ENCODE results near the gene FAM180B.
"Not testable (repeated sequence)": the region's sequence is repeated elsewhere in the genome, so short reads cannot be mapped to it uniquely, and the experiment has no call there.

FAM180B gene

GRCh38 chr11:47593934-47594855 is 7.7 kb downstream of the FAM180B start, which contains the start of gene C1QTNF4:
C1QTNF4 (minus strand) TSS chr11:47594411; CDS start chr11:47590810, 3,601 bp downstream.
- DNase-seq (ENCODE audit: low read depth in 2 of 2, low spot score in 1 of 2) = no peak

- DNase-seq (ENCODE audit: low read depth in 2 of 2, low spot score in 1 of 2) = no peak
Measured at GRCh38 chr11:47595029-47595428, 8.6 kb downstream of the FAM180B start.

GRCh38 chr11:47595967-47596366 is 9.5 kb downstream of the FAM180B start:
- no peak for DNase-seq (ENCODE audit: low read depth in 2 of 2, low spot score in 1 of 2)

GRCh38 chr11:47599902-47600301 is 13.4 kb downstream of the FAM180B start:
- no peak for DNase-seq (ENCODE audit: low read depth in 2 of 2, low spot score in 1 of 2)

GRCh38 chr11:47603295-47603694 is 16.8 kb downstream of the FAM180B start:
- no peak for DNase-seq (ENCODE audit: low read depth in 2 of 2, low spot score in 1 of 2)

GRCh38 chr11:47605921-47606320 is 19.4 kb downstream of the FAM180B start:
- DNase-seq (ENCODE audit: low read depth in 2 of 2, low spot score in 1 of 2) = no peak

- DNase-seq (ENCODE audit: low read depth in 2 of 2, low spot score in 1 of 2) = no peak
Measured at GRCh38 chr11:47606731-47607130, 20.3 kb downstream of the FAM180B start.

GRCh38 chr11:47607380-47607779 is 20.9 kb downstream of the FAM180B start:
- no peak for DNase-seq (ENCODE audit: low read depth in 2 of 2, low spot score in 1 of 2)

GRCh38 chr11:47609675-47610074 is 23.2 kb downstream of the FAM180B start:
- DNase-seq (ENCODE audit: low read depth in 2 of 2, low spot score in 1 of 2) = no peak

GRCh38 chr11:47611348-47611794 is 24.9 kb downstream of the FAM180B start:
- DNase-seq (ENCODE audit: low read depth in 2 of 2, low spot score in 1 of 2) = no peak

- DNase-seq (ENCODE audit: low read depth in 2 of 2, low spot score in 1 of 2) = no peak
Measured at GRCh38 chr11:47615249-47615648, 28.8 kb downstream of the FAM180B start.

- no peak for DNase-seq (ENCODE audit: low read depth in 2 of 2, low spot score in 1 of 2)
Measured at GRCh38 chr11:47616726-47617416, 30.4 kb downstream of the FAM180B start.

- no peak for DNase-seq (ENCODE audit: low read depth in 2 of 2, low spot score in 1 of 2)
Measured at GRCh38 chr11:47617417-47617809, 30.9 kb downstream of the FAM180B start.

GRCh38 chr11:47620836-47621378 is 34.4 kb downstream of the FAM180B start:
- DNase-seq (ENCODE audit: low read depth in 2 of 2, low spot score in 1 of 2) = no peak

- no peak for DNase-seq (ENCODE audit: low read depth in 2 of 2, low spot score in 1 of 2)
Measured at GRCh38 chr11:47626234-47626633, 39.8 kb downstream of the FAM180B start.

- DNase-seq (ENCODE audit: low read depth in 2 of 2, low spot score in 1 of 2) = no peak
Measured at GRCh38 chr11:47628026-47628425, 41.5 kb downstream of the FAM180B start.

- DNase-seq (ENCODE audit: low read depth in 2 of 2, low spot score in 1 of 2) = no peak
Measured at GRCh38 chr11:47631473-47631872, 45.0 kb downstream of the FAM180B start.

GRCh38 chr11:47636331-47636730 is 49.9 kb downstream of the FAM180B start:
- not testable (repeated sequence) for DNase-seq (ENCODE audit: low read depth in 2 of 2, low spot score in 1 of 2)

Data from stimulated activated CD8-positive, alpha-beta memory T cell treated with anti-CD3 and anti-CD28 coated beads, Interleukin-4, amount 100 ng/mL, for 4 hours (primary cell).